ENCODE measurements around the gene NKG7. TPM values are rescaled to one million over a fixed set of nuclear protein-coding genes. Genes with fewer than 3 reads are reported as not detected.
A peak's percentile ranks its signal among the peaks of the same experiment; 100 is the strongest.

Gene NKG7
- total and polyA plus RNA-seq, 2 of the 13 experiments (the other 11 are each of a cell fraction or from before 2014, with no cell fraction given), result 0.40 TPM; not detected in 1

- TF ChIP-seq, protein P1, sequence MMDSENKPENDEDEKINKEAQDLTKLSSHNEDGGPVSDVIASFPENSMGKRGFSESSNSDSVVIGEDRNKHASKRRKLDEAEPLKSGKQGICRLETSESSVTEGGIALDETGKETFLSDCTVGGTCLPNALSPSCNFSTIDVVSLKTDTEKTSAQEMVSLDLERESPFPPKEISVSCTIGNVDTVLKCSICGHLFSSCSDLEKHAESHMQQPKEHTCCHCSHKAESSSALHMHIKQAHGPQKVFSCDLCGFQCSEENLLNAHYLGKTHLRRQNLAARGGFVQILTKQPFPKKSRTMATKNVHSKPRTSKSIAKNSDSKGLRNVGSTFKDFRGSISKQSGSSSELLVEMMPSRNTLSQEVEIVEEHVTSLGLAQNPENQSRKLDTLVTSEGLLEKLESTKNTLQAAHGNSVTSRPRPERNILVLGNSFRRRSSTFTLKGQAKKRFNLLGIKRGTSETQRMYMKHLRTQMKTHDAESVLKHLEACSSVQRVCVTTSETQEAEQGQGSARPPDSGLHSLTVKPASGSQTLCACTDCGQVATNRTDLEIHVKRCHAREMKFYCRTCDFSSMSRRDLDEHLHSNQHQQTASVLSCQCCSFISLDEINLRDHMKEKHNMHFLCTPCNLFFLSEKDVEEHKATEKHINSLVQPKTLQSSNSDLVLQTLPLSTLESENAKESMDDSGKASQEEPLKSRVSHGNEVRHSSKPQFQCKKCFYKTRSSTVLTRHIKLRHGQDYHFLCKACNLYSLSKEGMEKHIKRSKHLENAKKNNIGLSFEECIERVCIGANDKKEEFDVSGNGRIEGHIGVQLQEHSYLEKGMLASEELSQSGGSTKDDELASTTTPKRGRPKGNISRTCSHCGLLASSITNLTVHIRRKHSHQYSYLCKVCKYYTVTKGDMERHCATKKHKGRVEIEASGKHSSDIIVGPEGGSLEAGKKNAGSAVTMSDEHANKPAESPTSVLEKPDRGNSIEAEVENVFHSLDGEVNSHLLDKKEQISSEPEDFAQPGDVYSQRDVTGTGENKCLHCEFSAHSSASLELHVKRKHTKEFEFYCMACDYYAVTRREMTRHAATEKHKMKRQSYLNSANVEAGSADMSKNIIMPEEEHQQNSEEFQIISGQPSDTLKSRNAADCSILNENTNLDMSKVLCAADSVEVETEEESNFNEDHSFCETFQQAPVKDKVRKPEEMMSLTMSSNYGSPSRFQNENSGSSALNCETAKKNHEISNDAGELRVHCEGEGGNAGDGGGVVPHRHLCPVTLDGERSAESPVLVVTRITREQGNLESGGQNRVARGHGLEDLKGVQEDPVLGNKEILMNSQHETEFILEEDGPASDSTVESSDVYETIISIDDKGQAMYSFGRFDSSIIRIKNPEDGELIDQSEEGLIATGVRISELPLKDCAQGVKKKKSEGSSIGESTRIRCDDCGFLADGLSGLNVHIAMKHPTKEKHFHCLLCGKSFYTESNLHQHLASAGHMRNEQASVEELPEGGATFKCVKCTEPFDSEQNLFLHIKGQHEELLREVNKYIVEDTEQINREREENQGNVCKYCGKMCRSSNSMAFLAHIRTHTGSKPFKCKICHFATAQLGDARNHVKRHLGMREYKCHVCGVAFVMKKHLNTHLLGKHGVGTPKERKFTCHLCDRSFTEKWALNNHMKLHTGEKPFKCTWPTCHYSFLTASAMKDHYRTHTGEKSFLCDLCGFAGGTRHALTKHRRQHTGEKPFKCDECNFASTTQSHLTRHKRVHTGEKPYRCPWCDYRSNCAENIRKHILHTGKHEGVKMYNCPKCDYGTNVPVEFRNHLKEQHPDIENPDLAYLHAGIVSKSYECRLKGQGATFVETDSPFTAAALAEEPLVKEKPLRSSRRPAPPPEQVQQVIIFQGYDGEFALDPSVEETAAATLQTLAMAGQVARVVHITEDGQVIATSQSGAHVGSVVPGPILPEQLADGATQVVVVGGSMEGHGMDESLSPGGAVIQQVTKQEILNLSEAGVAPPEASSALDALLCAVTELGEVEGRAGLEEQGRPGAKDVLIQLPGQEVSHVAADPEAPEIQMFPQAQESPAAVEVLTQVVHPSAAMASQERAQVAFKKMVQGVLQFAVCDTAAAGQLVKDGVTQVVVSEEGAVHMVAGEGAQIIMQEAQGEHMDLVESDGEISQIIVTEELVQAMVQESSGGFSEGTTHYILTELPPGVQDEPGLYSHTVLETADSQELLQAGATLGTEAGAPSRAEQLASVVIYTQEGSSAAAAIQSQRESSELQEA (CRISPR knock-in tag; IDR thresholded peaks at IDR 0.05; ENCODE audit: not compliant biosample characterization), result peak; percentile 91
- TF ChIP-seq ZNF800 (CRISPR knock-in tag; IDR thresholded peaks at IDR 0.05), result peak; percentile 21; the same call in 1 of the 2 replicates
- TF ChIP-seq ZNF597 (CRISPR knock-in tag; IDR thresholded peaks at IDR 0.05), result no peak
- TF ChIP-seq ATAD3A (CRISPR knock-in tag; IDR thresholded peaks at IDR 0.05), result no peak
- TF ChIP-seq, protein P2, sequence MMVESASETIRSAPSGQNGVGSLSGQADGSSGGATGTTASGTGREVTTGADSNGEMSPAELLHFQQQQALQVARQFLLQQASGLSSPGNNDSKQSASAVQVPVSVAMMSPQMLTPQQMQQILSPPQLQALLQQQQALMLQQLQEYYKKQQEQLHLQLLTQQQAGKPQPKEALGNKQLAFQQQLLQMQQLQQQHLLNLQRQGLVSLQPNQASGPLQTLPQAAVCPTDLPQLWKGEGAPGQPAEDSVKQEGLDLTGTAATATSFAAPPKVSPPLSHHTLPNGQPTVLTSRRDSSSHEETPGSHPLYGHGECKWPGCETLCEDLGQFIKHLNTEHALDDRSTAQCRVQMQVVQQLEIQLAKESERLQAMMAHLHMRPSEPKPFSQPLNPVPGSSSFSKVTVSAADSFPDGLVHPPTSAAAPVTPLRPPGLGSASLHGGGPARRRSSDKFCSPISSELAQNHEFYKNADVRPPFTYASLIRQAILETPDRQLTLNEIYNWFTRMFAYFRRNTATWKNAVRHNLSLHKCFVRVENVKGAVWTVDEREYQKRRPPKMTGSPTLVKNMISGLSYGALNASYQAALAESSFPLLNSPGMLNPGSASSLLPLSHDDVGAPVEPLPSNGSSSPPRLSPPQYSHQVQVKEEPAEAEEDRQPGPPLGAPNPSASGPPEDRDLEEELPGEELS (CRISPR knock-in tag; IDR thresholded peaks at IDR 0.05), result no peak; the same call in none of the 2 replicates
- no peak for TF ChIP-seq RBM22 (optimal IDR thresholded peaks at IDR 0.05; ENCODE audit: low read length)
- 0 out of 2 replicates have a peak, but pooled peaks have one; percentile 14 for TF ChIP-seq HMG20A (CRISPR knock-in tag; IDR thresholded peaks at IDR 0.05; ENCODE audit: borderline replicate concordance)
- no peak for TF ChIP-seq CENPBD1 (CRISPR knock-in tag; IDR thresholded peaks at IDR 0.05; ENCODE audit: borderline replicate concordance, low read depth)
- no peak for TF ChIP-seq ZNF337 (CRISPR knock-in tag; IDR thresholded peaks at IDR 0.05; ENCODE audit: borderline replicate concordance, low read depth)
- TF ChIP-seq ZNF792 (CRISPR knock-in tag; IDR thresholded peaks at IDR 0.05), result peak; percentile 58
- TF ChIP-seq, protein P3, sequence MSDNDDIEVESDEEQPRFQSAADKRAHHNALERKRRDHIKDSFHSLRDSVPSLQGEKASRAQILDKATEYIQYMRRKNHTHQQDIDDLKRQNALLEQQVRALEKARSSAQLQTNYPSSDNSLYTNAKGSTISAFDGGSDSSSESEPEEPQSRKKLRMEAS (IDR thresholded peaks at IDR 0.05), result peak; percentile 76; the same call in 1 of the 2 replicates
- no peak for TF ChIP-seq ZMYM3 (CRISPR knock-in tag; IDR thresholded peaks at IDR 0.05)
- TF ChIP-seq SOX6 (IDR thresholded peaks at IDR 0.05), result no peak
- peak; percentile 72 for TF ChIP-seq SOX6 (CRISPR knock-in tag; IDR thresholded peaks at IDR 0.05)
- TF ChIP-seq GATAD1 (CRISPR knock-in tag; IDR thresholded peaks at IDR 0.05), result peak; percentile 43; the same call in 1 of the 2 replicates
Observed at GRCh38 chr19:51367565-51368365, 4.7 kb downstream of the NKG7 start (continued).

Data from HepG2 (cell line).